Ascending aorta (tissue), 2 donors: ENCODE measurements around the gene ZNF385A. TPM values are rescaled to one million over a fixed set of nuclear protein-coding genes. Genes with fewer than 3 reads are reported as not detected.

ENCODE experiments used
- DNase-seq, 2 donors: peaks; one replicate each; pipeline ENCODE4 v3.0.0-alpha.2; 2019; ENCODE audit warnings: low spot score in 2 of 2
- H3K27ac ChIP-seq, 2 donors: fragments of 200-600 bp; sonication (generic); one replicate each; pipeline ENCODE4 v1.5.1; 2016 to 2017; ENCODE audit warnings: mild to moderate bottlenecking in 1 of 2
- H3K27me3 ChIP-seq: fragments of 200-600 bp; sonication (generic); one replicate; pipeline ENCODE4 v1.5.1; 2017
- H3K36me3 ChIP-seq, 2 donors: fragments of 200-600 bp; sonication (generic); one replicate each; pipeline ENCODE4 v1.5.1; 2016
- H3K4me1 ChIP-seq, 2 donors: fragments of 200-600 bp; sonication (generic); one replicate each; pipeline ENCODE4 v1.5.1; 2016 to 2017; ENCODE audit warnings: mild to moderate bottlenecking in 1 of 2
- H3K4me3 ChIP-seq, 2 donors: fragments of 200-600 bp; sonication (generic); one replicate each; pipeline ENCODE4 v1.5.1; 2016 to 2017; ENCODE audit warnings: mild to moderate bottlenecking in 1 of 2
- H3K9me3 ChIP-seq, 2 donors: fragments of 200-600 bp; sonication (generic); one replicate each; pipeline ENCODE4 v1.5.1; 2016
- CTCF ChIP-seq, 3 experiments: fragments of 200-600 bp in 2 of 3; fragments of 450-650 bp in 1 of 3; sonication (generic) in 2 of 3; IDR thresholded peaks; one replicate each; pipeline ENCODE4 v1.5.1; 2016 to 2019; ENCODE audit warnings: antibody characterized with exemption in 3 of 3, mild to moderate bottlenecking in 1 of 3, moderate library complexity in 1 of 3
- intact Hi-C: fragments of 100-400 bp; cut with DNase I; formaldehyde crosslinking; loops from one replicate; pipeline ENCODE4 v1.15.1; 2023
- total RNA-seq: library from RNA; depleted of rRNA; stranded (reverse); fragments of >200 nt; gene quantifications from one replicate; pipeline ENCODE4 v1.1.0, GENCODE V29; 2016

ZNF385A gene
- total RNA-seq, 1 donor from 2014 or later, result 53.2 TPM

- Histone ChIP-seq H3K4me1 (peaks cover 0 to 10% of the 10 kb centered on the region in 2 donors), H3K27me3 (no peaks in the 10 kb centered on the region), H3K36me3 (peaks cover 53 to 55% of the 10 kb centered on the region in 2 donors), H3K4me3 (no peak overlapping the region), H3K9me3 (no peaks in the 10 kb centered on the region), H3K27ac (no peak overlapping the region)
- no peak for DNase-seq
- intact Hi-C loops, result no loop called here
- peak; percentile 59 to 68 (median 64) for TF ChIP-seq CTCF (IDR thresholded peaks at IDR 0.05)
These were observed 9.8 kb upstream of the ZNF385A start for GRCh38 chr12:54394281-54394719.

- H3K4me3 ChIP-seq, result no peak overlapping the region
- H3K4me1 ChIP-seq, result peaks cover 0 to 10% of the 10 kb centered on the region in 2 donors
- no peak for DNase-seq
- no peak for TF ChIP-seq CTCF (IDR thresholded peaks at IDR 0.05)
- intact Hi-C loops, result no loop called here
- no peaks in the 10 kb centered on the region for H3K27me3 ChIP-seq
- H3K9me3 ChIP-seq, result no peaks in the 10 kb centered on the region
- H3K27ac ChIP-seq, result peak overlapping the region in 1 of 2 donors; percentile 2
- H3K36me3 ChIP-seq, result peaks cover 47 to 49% of the 10 kb centered on the region in 2 donors
These were observed 9.2 kb upstream of the ZNF385A start for GRCh38 chr12:54393743-54394142.

- Histone ChIP-seq H3K4me1 (peaks cover 0 to 10% of the 10 kb centered on the region in 2 donors), H3K36me3 (peaks cover 42 to 44% of the 10 kb centered on the region in 2 donors), H3K27me3 (no peaks in the 10 kb centered on the region), H3K27ac (peak overlapping the region in 1 of 2 donors; percentile 2), H3K4me3 (no peak overlapping the region), H3K9me3 (no peaks in the 10 kb centered on the region)
- TF ChIP-seq CTCF (IDR thresholded peaks at IDR 0.05), result no peak
- no peak for DNase-seq
- intact Hi-C loops, result no loop called here
These were observed 8.7 kb upstream of the ZNF385A start for GRCh38 chr12:54393207-54393609.

GRCh38 chr12:54392485-54393206 is 8.1 kb upstream of the ZNF385A start:
- Histone ChIP-seq H3K9me3 (no peaks in the 10 kb centered on the region), H3K4me1 (peaks cover 0 to 10% of the 10 kb centered on the region in 2 donors), H3K27me3 (no peaks in the 10 kb centered on the region), H3K4me3 (no peak overlapping the region), H3K27ac (no peak overlapping the region), H3K36me3 (peaks cover 36 to 39% of the 10 kb centered on the region in 2 donors)
- no peak for TF ChIP-seq CTCF (IDR thresholded peaks at IDR 0.05)
- DNase-seq, result no peak
- intact Hi-C loops, result no loop called here

- Histone ChIP-seq H3K4me1 (peaks cover 0 to 10% of the 10 kb centered on the region in 2 donors), H3K9me3 (no peaks in the 10 kb centered on the region), H3K27ac (peak overlapping the region; percentile 26 to 55), H3K27me3 (no peaks in the 10 kb centered on the region), H3K36me3 (peaks cover 19 to 21% of the 10 kb centered on the region in 2 donors), H3K4me3 (peak overlapping the region; percentile 34 to 60)
- DNase-seq, result no peak
- intact Hi-C loops, result no loop called here
- TF ChIP-seq CTCF (IDR thresholded peaks at IDR 0.05), result peak in 1 of 3 experiments; percentile 8
These were observed 6.4 kb upstream of the ZNF385A start for GRCh38 chr12:54390668-54391551.
